Rectal smooth muscle tissue (tissue), 1 donor: ENCODE results near the gene SREBF2.
A peak's percentile ranks its signal among the peaks of the same experiment; 100 is the strongest.
"Not testable (repeated sequence)": the region's sequence is repeated elsewhere in the genome, so short reads cannot be mapped to it uniquely, and the experiment has no call there.

Experiments
- H3K27ac ChIP-seq: one replicate; pipeline ENCODE4 v1.7.0; 2013; ENCODE audit warnings: low read depth, low read length, inconsistent platforms
- H3K27me3 ChIP-seq: one replicate; pipeline ENCODE4 v1.7.0; 2013; ENCODE audit warnings: low read length; ENCODE audit not compliant: control insufficient read depth, insufficient read depth
- H3K36me3 ChIP-seq: one replicate; pipeline ENCODE4 v1.7.0; 2013; ENCODE audit warnings: low read length; ENCODE audit not compliant: control insufficient read depth, insufficient read depth
- H3K4me1 ChIP-seq: one replicate; pipeline ENCODE4 v1.7.0; 2013; ENCODE audit warnings: low read length; ENCODE audit not compliant: control insufficient read depth, insufficient read depth
- H3K4me3 ChIP-seq: one replicate; pipeline ENCODE4 v1.7.0; 2013; ENCODE audit warnings: low read length
- H3K9ac ChIP-seq: one replicate; pipeline ENCODE4 v1.7.0; 2013; ENCODE audit warnings: low read length

Gene SREBF2

GRCh38 chr22:41856469-41856868 is 23.6 kb downstream of the SREBF2 start:
- no peak overlapping the region for H3K9ac ChIP-seq
- no peaks in the 10 kb centered on the region for H3K4me1 ChIP-seq
- H3K27me3 ChIP-seq = no peaks in the 10 kb centered on the region
- H3K36me3 ChIP-seq = no peaks in the 10 kb centered on the region
- H3K4me3 ChIP-seq = no peak overlapping the region
- H3K27ac ChIP-seq = no peak overlapping the region

- H3K27ac ChIP-seq = no peak overlapping the region
- H3K27me3 ChIP-seq = no peaks in the 10 kb centered on the region
- H3K4me1 ChIP-seq = peaks cover 4% of the 10 kb centered on the region
- no peak overlapping the region for H3K9ac ChIP-seq
- H3K36me3 ChIP-seq = no peaks in the 10 kb centered on the region
- no peak overlapping the region for H3K4me3 ChIP-seq
These were observed 24.4 kb downstream of the SREBF2 start for GRCh38 chr22:41857155-41857859.

GRCh38 chr22:41857860-41858199 is 24.9 kb downstream of the SREBF2 start:
- H3K4me3 ChIP-seq = no peak overlapping the region
- H3K27me3 ChIP-seq = no peaks in the 10 kb centered on the region
- no peaks in the 10 kb centered on the region for H3K36me3 ChIP-seq
- H3K9ac ChIP-seq = no peak overlapping the region
- peaks cover 7% of the 10 kb centered on the region for H3K4me1 ChIP-seq
- H3K27ac ChIP-seq = no peak overlapping the region

GRCh38 chr22:41862160-41862529 is 29.2 kb downstream of the SREBF2 start:
- Histone ChIP-seq H3K36me3 (peaks cover 4% of the 10 kb centered on the region), H3K27ac (peak overlapping the region; percentile 74), H3K4me1 (peaks cover 7% of the 10 kb centered on the region), H3K9ac (no peak overlapping the region), H3K4me3 (no peak overlapping the region), H3K27me3 (no peaks in the 10 kb centered on the region)

- Histone ChIP-seq H3K27me3 (no peaks in the 10 kb centered on the region), H3K36me3 (peaks cover 5% of the 10 kb centered on the region), H3K4me3 (no peak overlapping the region), H3K9ac (no peak overlapping the region), H3K27ac (peak overlapping the region; percentile 74), H3K4me1 (peaks cover 7% of the 10 kb centered on the region)
These were observed 29.8 kb downstream of the SREBF2 start for GRCh38 chr22:41862530-41863266.

DNA sequence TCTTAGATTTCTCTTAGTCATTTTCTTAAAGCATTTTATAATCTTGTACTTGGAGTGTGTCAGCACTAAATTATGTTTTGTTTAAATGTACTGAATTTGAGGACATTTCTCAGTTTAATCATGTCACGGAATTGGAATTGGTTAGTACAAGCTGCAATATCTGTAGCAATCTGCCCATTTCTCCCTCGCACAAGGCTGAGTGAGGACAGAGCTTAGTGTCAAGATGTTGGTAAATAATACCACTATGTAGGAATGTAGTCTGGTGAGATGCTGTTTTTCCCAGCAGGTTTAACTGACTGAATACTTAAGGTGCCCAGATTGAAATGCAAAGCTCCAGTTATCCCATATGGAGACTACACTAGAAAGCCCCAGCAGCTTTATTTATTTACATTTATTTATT is 30.6 kb downstream of the SREBF2 start:
- H3K4me1 ChIP-seq = peaks cover 7% of the 10 kb centered on the region
- no peak overlapping the region for H3K4me3 ChIP-seq

DNA sequence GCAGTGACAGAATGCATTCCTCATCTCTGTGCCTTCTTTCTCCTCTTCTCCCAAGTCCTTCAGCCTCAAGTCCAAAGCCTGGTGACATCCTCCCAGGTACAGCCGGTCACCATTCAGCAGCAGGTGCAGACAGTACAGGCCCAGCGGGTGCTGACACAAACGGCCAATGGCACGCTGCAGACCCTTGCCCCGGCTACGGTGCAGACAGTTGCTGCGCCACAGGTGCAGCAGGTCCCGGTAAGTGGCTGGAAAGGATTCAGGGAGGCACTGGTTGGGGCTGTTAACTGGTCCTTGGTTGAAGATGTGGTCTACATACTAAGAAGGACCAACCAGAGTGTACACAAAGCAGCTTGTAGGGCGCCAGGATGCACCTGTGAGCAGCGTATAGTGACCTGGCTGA is 35.7 kb downstream of the SREBF2 start:
- no peak overlapping the region for H3K9ac ChIP-seq
- H3K4me3 ChIP-seq = no peak overlapping the region
- H3K27me3 ChIP-seq = no peaks in the 10 kb centered on the region
- H3K4me1 ChIP-seq = no peaks in the 10 kb centered on the region
- H3K36me3 ChIP-seq = peaks cover 16% of the 10 kb centered on the region
- H3K27ac ChIP-seq = no peak overlapping the region

More for the DNA sequence above, 30.6 kb downstream of the SREBF2 start:
- Histone ChIP-seq H3K27me3 (no peaks in the 10 kb centered on the region), H3K27ac (no peak overlapping the region), H3K9ac (no peak overlapping the region), H3K36me3 (peaks cover 5% of the 10 kb centered on the region)

- H3K27ac ChIP-seq, H3K27me3 ChIP-seq, H3K9ac ChIP-seq, H3K4me3 ChIP-seq, H3K4me1 ChIP-seq: not testable (repeated sequence)
- peaks cover 21% of the 10 kb centered on the region for H3K36me3 ChIP-seq
These were observed 37.2 kb downstream of the SREBF2 start for GRCh38 chr22:41870081-41870480.

GRCh38 chr22:41870786-41871185 is 37.9 kb downstream of the SREBF2 start:
- Histone ChIP-seq H3K27ac (no peak overlapping the region), H3K4me3 (no peak overlapping the region), H3K36me3 (peaks cover 28% of the 10 kb centered on the region), H3K4me1 (no peaks in the 10 kb centered on the region), H3K9ac (no peak overlapping the region), H3K27me3 (no peaks in the 10 kb centered on the region)

- Histone ChIP-seq H3K27me3 (no peaks in the 10 kb centered on the region), H3K4me3 (no peak overlapping the region), H3K4me1 (no peaks in the 10 kb centered on the region), H3K36me3 (peaks cover 30% of the 10 kb centered on the region), H3K27ac (no peak overlapping the region), H3K9ac (no peak overlapping the region)
These were observed 40.5 kb downstream of the SREBF2 start for GRCh38 chr22:41873391-41873790.

DNA sequence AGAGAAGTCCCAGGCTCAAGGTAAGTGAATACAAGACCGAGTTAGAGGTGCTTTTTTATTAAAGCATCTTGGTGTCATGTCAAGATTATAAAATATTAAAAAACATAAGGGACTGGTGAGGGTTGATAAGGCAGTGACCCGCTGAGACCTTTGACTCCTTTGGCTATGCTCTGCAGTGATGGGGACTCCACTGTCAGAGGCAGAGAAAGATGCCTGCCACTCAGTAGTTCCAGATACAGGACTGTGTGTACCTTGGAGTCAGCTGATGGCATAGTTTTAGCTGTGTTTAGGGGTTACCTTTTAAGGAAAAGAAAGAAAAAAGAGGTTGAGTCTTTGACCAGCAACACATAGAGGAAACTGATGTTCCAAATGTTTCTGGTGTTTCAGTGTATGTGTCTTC is 41.2 kb downstream of the SREBF2 start:
- H3K36me3 ChIP-seq = peaks cover 28% of the 10 kb centered on the region
- no peak overlapping the region for H3K9ac ChIP-seq

DNA sequence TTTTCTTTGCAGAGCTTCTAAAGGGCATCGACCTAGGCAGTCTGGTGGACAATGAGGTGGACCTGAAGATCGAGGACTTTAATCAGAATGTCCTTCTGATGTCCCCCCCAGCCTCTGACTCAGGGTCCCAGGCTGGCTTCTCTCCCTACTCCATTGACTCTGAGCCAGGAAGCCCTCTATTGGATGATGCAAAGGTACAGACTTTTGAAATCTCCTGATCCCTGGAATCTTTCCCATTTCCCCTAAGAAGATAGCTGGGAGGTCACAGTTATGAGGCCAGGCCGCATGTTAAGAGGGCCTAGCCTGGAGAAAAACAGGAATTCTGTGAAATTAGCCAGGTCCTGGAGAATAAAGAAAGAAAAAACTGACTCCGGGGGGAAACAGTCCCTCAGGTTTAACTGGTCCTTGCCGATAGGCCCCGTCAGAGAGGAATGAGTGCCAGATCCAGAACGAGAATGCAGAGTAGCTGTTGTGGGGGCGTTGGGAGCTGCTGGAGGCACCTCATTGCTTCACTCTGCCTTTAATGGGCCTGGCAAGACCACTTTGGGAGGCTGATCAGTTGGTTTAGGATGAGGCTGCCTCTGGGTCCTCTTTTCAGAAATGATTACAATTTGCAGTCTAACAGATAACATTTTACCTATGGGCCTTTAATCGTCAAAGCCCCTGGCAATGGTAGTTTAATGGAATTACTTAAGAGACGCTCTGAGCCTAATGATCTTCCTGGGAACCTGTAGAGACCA is 42.8 kb downstream of the SREBF2 start:
- peaks cover 30% of the 10 kb centered on the region for H3K36me3 ChIP-seq
- no peak overlapping the region for H3K27ac ChIP-seq
- H3K4me1 ChIP-seq = no peaks in the 10 kb centered on the region
- H3K9ac ChIP-seq = no peak overlapping the region
- H3K4me3 ChIP-seq = no peak overlapping the region
- H3K27me3 ChIP-seq = no peaks in the 10 kb centered on the region

More for the DNA sequence above, 41.2 kb downstream of the SREBF2 start:
- Histone ChIP-seq H3K4me3 (no peak overlapping the region), H3K4me1 (no peaks in the 10 kb centered on the region), H3K27ac (no peak overlapping the region), H3K27me3 (no peaks in the 10 kb centered on the region)
